Esophagus squamous epithelium (tissue), 4 donors: Measurements from ENCODE around the gene DLGAP1.
A peak's percentile ranks its signal among the peaks of the same experiment; 100 is the strongest.

Experiments
- CTCF ChIP-seq, 6 experiments: fragments of 450-650 bp in 4 of 6; fragments of 200-600 bp in 2 of 6; sonication (generic) in 2 of 6; IDR thresholded peaks; one replicate each; pipeline ENCODE4 v1.5.1; 2016 to 2019; ENCODE audit warnings: antibody characterized with exemption in 6 of 6, mild to moderate bottlenecking in 4 of 6, moderate library complexity in 4 of 6
- POLR2A ChIP-seq, 4 donors: fragments of 450-650 bp; IDR thresholded peaks; one replicate each; pipeline ENCODE4 v1.6.1; 2017; ENCODE audit warnings: antibody characterized with exemption in 4 of 4, mild to moderate bottlenecking in 4 of 4, moderate library complexity in 3 of 4

DNA sequence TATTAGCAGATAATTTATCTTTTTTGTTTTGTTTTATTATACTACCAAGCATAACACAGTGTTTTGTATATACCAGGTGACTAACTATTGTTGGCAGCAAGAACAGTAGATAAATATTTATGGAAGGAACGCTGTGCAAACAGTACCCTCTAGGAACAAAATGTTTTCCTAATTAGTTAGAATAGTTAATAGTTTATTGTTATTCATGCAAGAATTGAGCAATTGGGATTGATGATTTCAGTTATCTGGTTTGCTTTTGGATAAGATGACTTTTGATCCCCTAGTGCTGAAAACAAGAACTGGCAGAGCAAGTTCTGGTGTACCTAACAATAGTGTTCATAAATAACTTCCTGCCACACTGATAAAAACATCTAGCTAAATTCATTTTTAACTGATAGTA, 681.8 kb downstream of the DLGAP1 start:
- peak in 4 of 6 experiments; percentile 11 to 36 (median 24) for TF ChIP-seq CTCF (IDR thresholded peaks at IDR 0.05)
- TF ChIP-seq POLR2A (IDR thresholded peaks at IDR 0.05), result no peak
